H9 (cell line): ENCODE results near the gene CPLANE1. TPM values are rescaled to one million over a fixed set of nuclear protein-coding genes. Genes with fewer than 3 reads are reported as not detected.
"Not testable (repeated sequence)": the region's sequence is repeated elsewhere in the genome, so short reads cannot be mapped to it uniquely, and the experiment has no call there.

Experiments
- DNase-seq: peaks from one replicate; pipeline ENCODE4 v3.0.0-alpha.2; 2017
- H2AFZ ChIP-seq: one replicate; pipeline ENCODE4 v1.6.1; 2013; ENCODE audit warnings: mild to moderate bottlenecking, low read length, control low read depth, moderate library complexity
- H2AK5ac ChIP-seq: 2 replicates; pipeline ENCODE4 v1.6.1; 2013; ENCODE audit warnings: low read length, control low read depth, mixed read lengths; ENCODE audit not compliant: insufficient read length
- H2BK120ac ChIP-seq: one replicate; pipeline ENCODE4 v1.6.1; 2013; ENCODE audit warnings: low read depth, mild to moderate bottlenecking, low read length, control low read depth, inconsistent platforms; ENCODE audit not compliant: poor library complexity, severe bottlenecking
- H2BK12ac ChIP-seq: 2 replicates; pipeline ENCODE4 v1.6.1; 2013; ENCODE audit warnings: low read length, control low read depth, mixed read lengths, low read depth; ENCODE audit not compliant: insufficient read length
- H2BK15ac ChIP-seq: 2 replicates; pipeline ENCODE4 v1.6.1; 2013; ENCODE audit warnings: low read depth, low read length, control low read depth
- H2BK20ac ChIP-seq: one replicate; pipeline ENCODE4 v1.6.1; 2013; ENCODE audit warnings: low read depth, mild to moderate bottlenecking, low read length, control low read depth, inconsistent platforms; ENCODE audit not compliant: poor library complexity, severe bottlenecking
- H2BK5ac ChIP-seq: 2 replicates; pipeline ENCODE4 v1.6.1; 2013; ENCODE audit warnings: low read length, control low read depth, mixed read lengths; ENCODE audit not compliant: insufficient read length
- H3K14ac ChIP-seq: 2 replicates; pipeline ENCODE4 v1.6.1; 2013; ENCODE audit warnings: low read length, control low read depth; ENCODE audit not compliant: insufficient read depth
- H3K18ac ChIP-seq: 2 replicates; pipeline ENCODE4 v1.6.1; 2013; ENCODE audit warnings: low read depth, mild to moderate bottlenecking, mixed read lengths, low read length, control low read depth; ENCODE audit not compliant: insufficient read length
- H3K23ac ChIP-seq: 2 replicates; pipeline ENCODE4 v1.6.1; 2013; ENCODE audit warnings: low read length, control low read depth, mixed read lengths, low read depth; ENCODE audit not compliant: insufficient read length
- H3K23me2 ChIP-seq: 2 replicates; pipeline ENCODE4 v1.6.1; 2013; ENCODE audit warnings: low read depth, mild to moderate bottlenecking, mixed read lengths, low read length, control low read depth; ENCODE audit not compliant: insufficient read length, poor library complexity, severe bottlenecking
- H3K27ac ChIP-seq: 2 replicates; pipeline ENCODE4 v1.5.1; 2013; ENCODE audit warnings: low read length, control low read depth, mixed read lengths, low read depth; ENCODE audit not compliant: insufficient read length
- H3K27me3 ChIP-seq: 2 replicates; pipeline ENCODE4 v1.6.1; 2013; ENCODE audit warnings: low read length, control low read depth, inconsistent platforms; ENCODE audit not compliant: insufficient read depth
- H3K4ac ChIP-seq: 2 replicates; pipeline ENCODE4 v1.6.1; 2013; ENCODE audit warnings: low read depth, mild to moderate bottlenecking, control low read depth, inconsistent platforms, low read length, moderate library complexity
- H3K4me1 ChIP-seq: 2 replicates; pipeline ENCODE4 v1.6.1; 2013; ENCODE audit warnings: low read length, control low read depth, inconsistent platforms; ENCODE audit not compliant: insufficient read depth
- H3K4me2 ChIP-seq: 2 replicates; pipeline ENCODE4 v1.6.1; 2013; ENCODE audit warnings: low read length, control low read depth, mixed read lengths; ENCODE audit not compliant: insufficient read length, insufficient read depth
- H3K56ac ChIP-seq: 2 replicates; pipeline ENCODE4 v1.6.1; 2013; ENCODE audit warnings: low read depth, mild to moderate bottlenecking, mixed read lengths, low read length, control low read depth; ENCODE audit not compliant: insufficient read length
- H3K79me1 ChIP-seq: 2 replicates; pipeline ENCODE4 v1.6.1; 2013; ENCODE audit warnings: low read depth, mild to moderate bottlenecking, moderate library complexity, low read length, control low read depth, inconsistent platforms; ENCODE audit not compliant: insufficient read depth, poor library complexity, severe bottlenecking
- H3K79me2 ChIP-seq: 2 replicates; pipeline ENCODE4 v1.6.1; 2013; ENCODE audit warnings: low read length, control low read depth, inconsistent platforms; ENCODE audit not compliant: insufficient read depth
- H3K9ac ChIP-seq: 2 replicates; pipeline ENCODE4 v1.6.1; 2013; ENCODE audit warnings: low read length, control low read depth, mixed read lengths; ENCODE audit not compliant: insufficient read length; ENCODE audit errors: extremely low read depth
- H3K9me3 ChIP-seq: one replicate; pipeline ENCODE4 v1.6.1; 2013; ENCODE audit warnings: low read depth, low read length, inconsistent platforms; ENCODE audit not compliant: control insufficient read depth
- H3T11ph ChIP-seq: one replicate; pipeline ENCODE4 v1.6.1; 2013; ENCODE audit warnings: mild to moderate bottlenecking, low read length, control low read depth, inconsistent platforms
- H4K20me1 ChIP-seq: one replicate; pipeline ENCODE4 v1.6.1; 2013; ENCODE audit not compliant: control insufficient read depth, insufficient read length, insufficient read depth
- H4K5ac ChIP-seq: 2 replicates; pipeline ENCODE4 v1.6.1; 2013; ENCODE audit warnings: low read depth, mild to moderate bottlenecking, mixed read lengths, low read length, control low read depth; ENCODE audit not compliant: insufficient read length
- H4K8ac ChIP-seq: replicated peaks from 2 replicates; pipeline ENCODE4 v1.6.1; 2013; ENCODE audit warnings: low read length, control low read depth, mixed read lengths, low read depth; ENCODE audit not compliant: insufficient read length
- H4K91ac ChIP-seq: 2 replicates; pipeline ENCODE4 v1.6.1; 2013; ENCODE audit warnings: low read depth, mild to moderate bottlenecking, moderate library complexity, mixed read lengths, low read length, control low read depth; ENCODE audit not compliant: insufficient read length
- H3K27ac Mint-ChIP-seq, 3 experiments: 2 replicates in 2 of 3; 3 replicates in 1 of 3; pipeline ENCODE4 v1.8.0; 2020 to 2021; ENCODE audit warnings: mixed read lengths in 3 of 3, mild to moderate bottlenecking in 1 of 3, moderate library complexity in 1 of 3
- H3K27me3 Mint-ChIP-seq: 2 replicates; pipeline ENCODE4 v1.8.0; 2021; ENCODE audit warnings: low read depth, mild to moderate bottlenecking, moderate library complexity, mixed read lengths
- H3K36me3 Mint-ChIP-seq, 3 experiments: 2 replicates in 2 of 3; 3 replicates in 1 of 3; pipeline ENCODE4 v1.8.0; 2020 to 2021; ENCODE audit warnings: low read depth in 3 of 3, mixed read lengths in 3 of 3; ENCODE audit not compliant: insufficient read depth in 1 of 3
- H3K4me1 Mint-ChIP-seq, 2 experiments: 2 replicates each; pipeline ENCODE4 v1.8.0; 2020; ENCODE audit warnings: mixed read lengths in 2 of 2
- H3K4me3 Mint-ChIP-seq, 2 experiments: 2 replicates in 1 of 2; 3 replicates in 1 of 2; pipeline ENCODE4 v1.8.0; 2020 to 2021; ENCODE audit warnings: mild to moderate bottlenecking in 2 of 2, mixed read lengths in 2 of 2, moderate library complexity in 1 of 2
- H3K9me3 Mint-ChIP-seq, 2 experiments: 2 replicates in 1 of 2; 3 replicates in 1 of 2; pipeline ENCODE4 v1.8.0; 2020; ENCODE audit warnings: mild to moderate bottlenecking in 2 of 2, mixed read lengths in 2 of 2, moderate library complexity in 1 of 2
- WGBS: extraction: QIAGEN DNeasy Blood & Tissue Kit; methylation state at CpG from one replicate; pipeline ENCODE4 v1.1.7; 2013; ENCODE audit warnings: missing lambda C conversion rate, low lambda C conversion rate, mixed read lengths; ENCODE audit not compliant: insufficient read length; ENCODE audit errors: extremely low coverage; 5-methylcytosine and 5-hydroxymethylcytosine counted together
- total RNA-seq: library from RNA; stranded (reverse); gene quantifications from 2 replicates; pipeline ENCODE4 v1.2.1, GENCODE V29; 2021

CPLANE1 gene
- total RNA-seq, 1 experiment from 2014 or later, result 11.6 TPM

- H3K23ac ChIP-seq, H3K27me3 ChIP-seq, H2BK5ac ChIP-seq, H4K8ac ChIP-seq, H3T11ph ChIP-seq, H3K14ac ChIP-seq, H3K27ac ChIP-seq, H3K9ac ChIP-seq, H3K4ac ChIP-seq, H2AK5ac ChIP-seq, H3K56ac ChIP-seq, H3K79me2 ChIP-seq, H3K4me3 Mint-ChIP-seq, H2BK15ac ChIP-seq, H3K9me3 ChIP-seq, H4K5ac ChIP-seq, H3K18ac ChIP-seq, H2AFZ ChIP-seq, H2BK12ac ChIP-seq, DNase-seq, H2BK20ac ChIP-seq, H3K4me1 ChIP-seq, H3K27ac Mint-ChIP-seq, H3K79me1 ChIP-seq, H2BK120ac ChIP-seq, H4K91ac ChIP-seq, H3K23me2 ChIP-seq, H3K4me2 ChIP-seq, H4K20me1 ChIP-seq: not testable (repeated sequence)
- peaks cover 17 to 19% of the 10 kb centered on the region in 2 experiments; a peak in 4 of 5 replicates for H3K9me3 Mint-ChIP-seq
- H3K4me1 Mint-ChIP-seq, result peaks cover 12 to 19% of the 10 kb centered on the region in 2 experiments
- H3K36me3 Mint-ChIP-seq, result peaks cover 5 to 11% (median 9%) of the 10 kb centered on the region in 3 experiments
- peaks cover 12% of the 10 kb centered on the region for H3K27me3 Mint-ChIP-seq
- WGBS, result no CpG with 5 or more reads among the region's 4 CpGs
These were observed 155.4 kb downstream of the CPLANE1 start for GRCh38 chr5:37093795-37094194.
